Skeletal muscle cell (primary cell): ENCODE results near the gene DDX49.

Experiments used
- DNase-seq: peaks from one replicate; pipeline ENCODE4 v3.0.0-alpha.2; 2010; ENCODE audit warnings: low read depth
- H3K4me3 ChIP-seq: 2 replicates; pipeline ENCODE4 v1.5.1; 2011; ENCODE audit warnings: low read depth, mild to moderate bottlenecking, control low read depth, low read length, moderate library complexity

The DDX49 gene

DNA sequence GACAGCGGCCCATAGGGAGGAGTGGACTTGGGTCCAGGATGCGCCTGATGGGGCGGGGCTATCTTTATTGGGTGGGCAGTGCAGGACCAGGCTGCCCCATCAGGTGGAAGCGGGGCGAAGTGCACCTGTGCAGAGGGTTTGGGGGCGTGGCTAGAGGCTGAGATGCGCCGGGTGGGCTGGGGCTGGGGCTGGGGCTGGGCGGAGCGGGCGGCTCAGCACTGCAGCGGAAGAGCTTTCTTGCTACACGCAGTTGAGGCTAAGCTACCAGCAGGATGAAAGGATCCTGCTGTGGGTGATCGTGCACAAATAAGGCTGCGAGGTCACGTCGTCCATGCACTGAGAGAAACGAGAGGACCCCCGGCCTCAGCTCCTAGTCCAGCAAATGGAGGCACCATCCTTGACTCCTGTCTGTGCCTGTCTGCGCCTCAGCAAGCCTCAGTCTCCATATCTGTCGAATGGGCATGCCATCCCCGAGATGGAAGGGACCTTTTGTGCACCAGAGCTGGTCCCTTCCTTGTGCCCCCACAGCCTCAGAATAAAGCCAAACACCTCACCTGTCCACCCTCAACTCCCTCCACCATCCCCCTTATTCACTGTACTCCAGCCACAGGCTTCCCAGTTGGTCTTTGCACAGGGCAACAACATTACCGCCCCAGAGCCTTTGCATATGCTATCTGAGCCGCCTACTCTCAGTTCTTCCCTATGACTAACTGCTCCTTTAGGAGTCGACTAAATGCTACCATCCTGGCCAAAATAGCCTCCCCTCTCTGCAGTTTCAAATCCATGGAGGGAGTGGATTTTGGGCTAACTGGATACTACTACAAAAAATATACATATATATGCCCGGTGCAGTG, 42.5 kb downstream of the DDX49 start:
- no peak overlapping the region for H3K4me3 ChIP-seq
- no peak for DNase-seq

DNA sequence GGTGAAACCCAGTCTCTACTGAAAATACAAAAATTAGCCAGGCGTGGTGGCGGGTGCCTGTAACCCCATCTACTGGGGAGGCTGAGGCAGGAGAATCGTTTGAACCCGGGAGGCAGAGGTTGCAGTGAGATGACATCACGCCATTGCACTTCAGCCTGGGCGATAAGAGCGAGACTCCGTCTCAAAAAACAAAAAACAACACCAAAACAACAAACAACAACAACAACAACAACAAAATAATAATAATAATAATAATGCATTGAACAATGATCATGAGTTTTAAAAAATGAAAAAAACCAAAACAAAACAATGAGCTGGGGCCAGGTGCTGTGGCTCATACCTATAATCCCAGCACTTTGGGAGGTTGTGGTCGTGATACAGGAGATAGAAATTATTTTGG, 44.6 kb downstream of the DDX49 start:
- no peak for DNase-seq
- H3K4me3 ChIP-seq, result no peak overlapping the region

DNA sequence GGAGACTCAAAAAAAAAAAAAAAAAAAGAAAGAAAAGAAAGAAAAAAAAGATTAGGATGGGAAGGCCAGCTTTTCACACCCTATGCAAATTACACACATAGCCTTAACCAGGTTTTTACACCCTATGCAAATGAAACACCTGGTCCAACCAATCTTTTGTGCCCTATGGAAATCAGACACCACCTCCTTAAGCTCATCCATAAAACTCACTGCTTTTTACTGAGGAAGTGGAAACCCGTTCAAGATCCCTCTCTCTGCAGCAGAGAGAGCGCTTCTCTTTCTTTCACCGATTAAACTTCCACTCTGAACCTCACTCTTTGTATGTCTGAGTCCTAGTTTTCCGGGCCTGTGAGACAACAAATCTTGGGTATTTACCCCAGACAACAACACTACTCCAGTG, 46.8 kb downstream of the DDX49 start:
- H3K4me3 ChIP-seq, result no peak overlapping the region

DNA sequence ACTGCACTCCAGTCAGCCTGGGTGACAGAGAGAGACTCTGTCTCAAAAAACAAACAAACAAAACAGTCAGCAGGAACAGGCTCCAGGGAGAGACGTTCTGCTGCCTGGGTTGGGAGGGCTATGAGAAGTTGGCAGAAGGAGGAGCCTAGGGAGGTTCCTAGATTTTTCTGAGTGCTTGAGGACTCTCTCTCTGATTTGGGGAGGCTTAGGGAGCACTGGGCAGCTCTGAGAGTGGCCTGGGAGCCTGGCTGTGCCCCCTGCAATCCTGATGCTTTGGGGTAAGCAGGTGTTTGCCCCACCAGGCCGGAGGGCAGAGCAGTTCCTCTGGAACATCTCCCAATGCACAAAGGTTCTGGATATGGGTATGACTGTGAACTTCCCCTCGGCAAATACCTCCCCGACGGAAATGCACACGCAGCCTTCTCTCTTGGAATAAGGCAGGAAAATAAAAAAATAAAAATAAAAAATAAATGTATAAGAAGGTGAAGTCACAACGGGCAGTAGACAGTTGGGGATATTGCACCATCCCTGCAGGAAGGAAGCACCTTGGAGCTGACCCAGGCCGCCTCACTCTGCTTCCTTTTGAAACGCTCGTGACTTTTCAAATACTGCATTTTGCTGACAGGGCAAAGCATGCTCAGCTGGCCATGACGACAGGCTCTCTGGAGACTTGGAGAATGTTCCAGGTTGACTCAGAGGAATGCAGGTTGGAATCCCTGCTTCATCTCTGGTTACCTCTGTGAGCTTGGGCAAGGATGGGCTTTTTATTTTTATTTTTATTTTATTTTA, 48.0 kb downstream of the DDX49 start:
- no peak overlapping the region for H3K4me3 ChIP-seq
- no peak for DNase-seq

More for the DNA sequence above, 46.8 kb downstream of the DDX49 start:
- DNase-seq, result no peak

DNA sequence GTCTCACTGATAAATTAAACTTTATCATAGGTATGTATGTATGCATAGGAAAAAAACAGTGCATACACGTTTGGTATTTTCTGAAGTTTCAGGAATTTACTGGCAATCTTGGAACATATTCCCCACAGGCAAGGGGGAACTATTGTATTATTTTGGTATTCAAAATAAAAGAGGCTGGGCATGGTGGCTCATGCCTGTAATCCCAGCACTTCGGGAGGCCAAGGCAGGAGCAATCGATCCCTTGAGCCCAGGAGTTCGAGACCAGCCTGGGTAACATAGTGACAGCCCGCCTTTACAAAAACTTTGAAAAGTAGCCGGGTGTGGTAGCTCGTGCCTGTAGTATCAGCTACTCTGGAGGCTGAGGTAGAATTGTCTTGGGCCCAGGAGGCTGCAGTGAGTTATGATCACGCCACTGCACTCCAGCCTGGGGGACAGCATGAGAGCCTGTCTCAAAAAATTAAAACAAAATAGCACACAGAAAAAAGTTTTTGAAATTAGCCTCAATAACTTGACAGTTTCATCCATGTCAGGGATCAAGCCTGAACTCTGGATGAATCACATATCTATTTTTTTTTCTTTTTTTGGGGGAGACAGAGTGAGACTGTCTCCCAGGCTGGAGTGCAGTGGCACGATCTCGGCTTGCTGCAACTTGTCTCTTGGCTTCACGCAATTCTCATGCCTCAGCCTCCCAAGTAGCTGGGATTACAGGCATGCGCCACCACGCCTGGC, 50.6 kb downstream of the DDX49 start:
- no peak for DNase-seq
- H3K4me3 ChIP-seq, result no peak overlapping the region

DNA sequence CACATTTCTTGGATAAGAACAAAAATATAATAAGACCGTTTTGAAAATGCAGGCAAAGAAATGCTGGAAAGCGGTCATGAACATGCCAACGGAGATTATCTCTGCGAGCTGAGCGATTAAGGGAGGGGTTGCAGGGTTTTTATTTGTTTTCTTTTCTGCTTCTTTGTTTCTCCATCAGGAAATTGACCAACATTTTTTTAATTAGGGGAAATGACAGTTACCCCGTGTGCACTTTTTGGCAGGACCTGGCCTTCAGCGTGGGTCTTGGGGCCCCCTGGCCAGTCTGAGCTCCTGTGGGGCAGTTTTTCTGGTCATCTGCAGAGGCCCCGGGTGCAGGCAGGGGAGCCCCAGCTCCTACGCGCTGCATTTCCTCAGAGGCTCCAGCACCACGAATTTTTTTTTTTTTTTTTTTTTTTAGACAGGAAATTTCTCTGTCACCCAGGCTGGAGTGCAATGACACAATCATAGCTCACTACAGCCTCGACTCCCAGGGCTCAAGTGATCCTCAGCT, 52.8 kb downstream of the DDX49 start:
- no peak overlapping the region for H3K4me3 ChIP-seq
- DNase-seq, result no peak

DNA sequence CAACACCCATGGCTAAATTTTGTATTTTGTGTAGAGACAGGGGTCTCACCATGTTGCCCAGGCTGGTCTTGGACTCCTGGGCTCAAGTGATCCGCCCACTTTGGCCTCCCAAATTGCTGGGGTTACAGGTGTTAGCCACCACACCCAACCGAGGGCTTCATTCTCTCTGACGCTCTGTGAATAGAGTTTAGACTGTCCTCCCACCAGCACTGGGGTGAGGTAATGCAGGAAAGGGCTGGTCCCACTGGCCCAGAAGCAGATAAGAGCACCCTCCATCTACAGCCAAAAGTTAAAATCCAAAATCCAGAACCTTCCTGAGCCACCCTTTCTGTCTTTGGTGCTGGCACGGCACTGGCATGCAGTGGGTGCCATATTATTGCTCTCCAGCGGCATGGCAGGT, 53.3 kb downstream of the DDX49 start:
- no peak for DNase-seq
- no peak overlapping the region for H3K4me3 ChIP-seq

DNA sequence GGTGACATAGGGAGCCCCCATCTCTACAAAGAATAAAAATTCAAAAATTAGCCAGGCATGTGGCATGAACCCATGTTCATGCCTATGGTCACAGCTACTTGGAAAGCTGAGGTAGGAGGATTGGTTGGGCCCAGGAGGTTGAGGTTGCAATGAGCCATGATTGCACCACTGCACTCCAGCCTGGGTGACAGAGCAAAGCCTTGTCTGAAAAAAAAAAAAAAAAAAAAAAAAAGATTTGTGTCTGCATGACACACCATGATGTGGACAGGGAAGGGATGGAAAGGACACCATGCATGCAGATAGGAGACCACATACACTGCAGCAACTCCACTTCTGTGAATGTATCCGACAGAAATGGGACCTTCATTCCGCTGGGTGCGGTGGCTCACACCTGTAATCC, 55.5 kb downstream of the DDX49 start:
- H3K4me3 ChIP-seq, result no peak overlapping the region
- no peak for DNase-seq

DNA sequence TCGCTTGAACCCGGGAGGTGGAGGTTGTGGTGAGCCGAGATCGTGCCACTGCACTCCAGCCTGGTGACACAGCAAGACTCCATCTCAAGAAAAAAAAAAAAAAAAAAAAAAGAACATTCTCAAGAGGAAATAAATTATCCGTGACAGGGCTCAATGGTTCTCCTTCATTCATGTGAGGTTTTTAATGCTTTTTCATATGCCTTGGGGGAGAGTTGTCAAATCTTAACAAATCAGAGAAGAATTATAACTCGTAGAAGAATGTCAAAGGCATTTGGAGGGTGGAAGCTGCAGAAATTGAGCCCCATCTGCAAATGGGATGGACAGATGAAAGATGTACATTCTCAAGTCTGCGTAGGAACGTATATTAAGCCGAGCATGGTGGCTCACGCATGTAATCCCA, 56.4 kb downstream of the DDX49 start:
- DNase-seq, result no peak
- H3K4me3 ChIP-seq, result no peak overlapping the region
